Activated B cell treated with CpG ODN at 0.5 μM for 24 hours (primary cell): ENCODE results near the gene OR1A1. TPM values are rescaled to one million over a fixed set of nuclear protein-coding genes. Genes with fewer than 3 reads are reported as not detected.
"Not testable (repeated sequence)": the region's sequence is repeated elsewhere in the genome, so short reads cannot be mapped to it uniquely, and the experiment has no call there.

ENCODE experiments used
- ATAC-seq: fragments of 200-7000 bp; cut with Tn5 transposase; one replicate; pipeline ENCODE4 v1.10.0; 2021; ENCODE audit warnings: low read depth, mild to moderate bottlenecking, moderate library complexity
- CTCF ChIA-PET: fragments of 350-600 bp; sonication (Branson Sonifier 250); formaldehyde crosslinking; loops from one replicate; lab custom pipeline; 2021; ENCODE audit warnings: antibody characterized with exemption; lab: Charles Lee
- POLR2A ChIA-PET: fragments of 350-600 bp; sonication (Branson Sonifier 250); formaldehyde crosslinking; loops from one replicate; lab custom pipeline; 2021; ENCODE audit warnings: antibody characterized with exemption; lab: Charles Lee
- DNase-seq: peaks from one replicate; pipeline ENCODE4 v3.0.0; 2022
- H3K27ac Mint-ChIP-seq: one replicate; pipeline ENCODE4 v1.8.0; 2020; ENCODE audit warnings: mixed read lengths
- H3K27me3 Mint-ChIP-seq: one replicate; pipeline ENCODE4 v1.8.0; 2021; ENCODE audit warnings: mixed read lengths
- H3K36me3 Mint-ChIP-seq: one replicate; pipeline ENCODE4 v1.8.0; 2021; ENCODE audit warnings: low read depth, mixed read lengths
- H3K4me1 Mint-ChIP-seq: one replicate; pipeline ENCODE4 v1.8.0; 2021; ENCODE audit warnings: mixed read lengths
- H3K4me3 Mint-ChIP-seq: one replicate; pipeline ENCODE4 v1.8.0; 2020; ENCODE audit warnings: mild to moderate bottlenecking, mixed read lengths
- H3K9me3 Mint-ChIP-seq: one replicate; pipeline ENCODE4 v1.8.0; 2020; ENCODE audit warnings: mixed read lengths
- CTCF ChIP-seq: fragments of 200-600 bp; IDR thresholded peaks from one replicate; pipeline ENCODE4 v1.8.0; 2022; ENCODE audit warnings: antibody characterized with exemption, mild to moderate bottlenecking
- intact Hi-C: fragments of 100-400 bp; cut with micrococcal nuclease; formaldehyde crosslinking; loops from one replicate; pipeline ENCODE4 v1.15.1; 2024
- total RNA-seq: library from RNA; stranded (reverse); gene quantifications from 2 replicates; pipeline ENCODE4 v1.2.3, GENCODE V29; 2022

The OR1A1 gene
- total RNA-seq, 1 donor from 2014 or later: not detected

GRCh38 chr17:3244841-3245240, 37.4 kb downstream of the OR1A1 start:
- CTCF ChIA-PET, H3K4me3 Mint-ChIP-seq, ATAC-seq, H3K4me1 Mint-ChIP-seq, H3K36me3 Mint-ChIP-seq, H3K9me3 Mint-ChIP-seq, H3K27ac Mint-ChIP-seq, POLR2A ChIA-PET, DNase-seq, intact Hi-C loops, H3K27me3 Mint-ChIP-seq: not testable (repeated sequence)

GRCh38 chr17:3249013-3249412, 41.5 kb downstream of the OR1A1 start:
- CTCF ChIA-PET, H3K4me3 Mint-ChIP-seq, H3K27me3 Mint-ChIP-seq, H3K4me1 Mint-ChIP-seq, H3K9me3 Mint-ChIP-seq, intact Hi-C loops, DNase-seq, ATAC-seq, POLR2A ChIA-PET, H3K36me3 Mint-ChIP-seq, H3K27ac Mint-ChIP-seq: not testable (repeated sequence)

GRCh38 chr17:3256575-3256974, 49.1 kb downstream of the OR1A1 start:
- Mint-ChIP-seq H3K9me3 (no peaks in the 10 kb centered on the region), H3K4me1 (no peaks in the 10 kb centered on the region), H3K27ac (no peak overlapping the region), H3K27me3 (peaks cover 5% of the 10 kb centered on the region), H3K4me3 (no peak overlapping the region), H3K36me3 (no peaks in the 10 kb centered on the region)
- no peak for TF ChIP-seq CTCF
- ChIA-PET POLR2A (no interaction called here), CTCF (no interaction called here)
- DNase-seq: no peak
- no peak for ATAC-seq
- intact Hi-C loops: no loop called here

GRCh38 chr17:3260163-3260562, 52.7 kb downstream of the OR1A1 start:
- Mint-ChIP-seq H3K27ac (no peak overlapping the region), H3K4me3 (no peak overlapping the region), H3K9me3 (no peaks in the 10 kb centered on the region), H3K27me3 (no peaks in the 10 kb centered on the region), H3K36me3 (no peaks in the 10 kb centered on the region), H3K4me1 (no peaks in the 10 kb centered on the region)
- intact Hi-C loops: no loop called here
- CTCF ChIA-PET: no interaction called here
- POLR2A ChIA-PET: no interaction called here
- no peak for TF ChIP-seq CTCF
- DNase-seq (no peak), ATAC-seq (no peak)

- no peaks in the 10 kb centered on the region for H3K4me1 Mint-ChIP-seq
- DNase-seq: no peak
- intact Hi-C loops: no loop called here
- no peak overlapping the region for H3K4me3 Mint-ChIP-seq
- H3K27me3 Mint-ChIP-seq: no peaks in the 10 kb centered on the region
- ATAC-seq: no peak
- no peak for TF ChIP-seq CTCF
- POLR2A ChIA-PET: no interaction called here
- no peaks in the 10 kb centered on the region for H3K9me3 Mint-ChIP-seq
- no peaks in the 10 kb centered on the region for H3K36me3 Mint-ChIP-seq
- no peak overlapping the region for H3K27ac Mint-ChIP-seq
- CTCF ChIA-PET: no interaction called here
These were observed 53.1 kb downstream of the OR1A1 start for GRCh38 chr17:3260600-3260999.

Other genes with a start within 250 kb of the OR1A1 start
- gene OR1D5, start 144.1 kb upstream of the OR1A1 start, total RNA-seq: not detected in 2 replicates
- gene OR1D2, start 103.2 kb upstream of the OR1A1 start, total RNA-seq: not detected in 2 replicates
- gene OR1G1, start 80.1 kb upstream of the OR1A1 start, total RNA-seq: not detected in 2 replicates
- gene OR1A2, start 10.1 kb upstream of the OR1A1 start, total RNA-seq: not detected in 2 replicates
- 0.18 and 0.34 TPM in 2 replicates for gene OR3A1, start 90.7 kb downstream of the OR1A1 start, total RNA-seq
- 0.64 and 2.2 TPM in 2 replicates for gene OR3A2, start 178.6 kb downstream of the OR1A1 start, total RNA-seq
- gene OR1E1, start 190.7 kb downstream of the OR1A1 start, total RNA-seq: not detected in 2 replicates
- not detected in 2 replicates for gene OR3A3, start 203.7 kb downstream of the OR1A1 start, total RNA-seq
- gene OR1E2, start 226.2 kb downstream of the OR1A1 start, total RNA-seq: not detected in 2 replicates